B cell (primary cell): ENCODE data around the gene TMEM214. TPM values are rescaled to one million over a fixed set of nuclear protein-coding genes. Genes with fewer than 3 reads are reported as not detected.

Experiments used
- ATAC-seq: fragments of 200-7000 bp; cut with Tn5 transposase; one replicate; pipeline ENCODE4 v1.10.0; 2021; ENCODE audit warnings: low read depth, mild to moderate bottlenecking, moderate number of reproducible peaks, moderate library complexity
- CTCF ChIA-PET: fragments of 350-600 bp; sonication (Branson Sonifier 250); formaldehyde crosslinking; loops from one replicate; lab custom pipeline; 2021; ENCODE audit warnings: antibody characterized with exemption, inconsistent platforms; lab: Charles Lee
- POLR2A ChIA-PET: fragments of 350-600 bp; sonication (Branson Sonifier 250); formaldehyde crosslinking; loops from one replicate; lab custom pipeline; 2021; ENCODE audit warnings: antibody characterized with exemption; lab: Charles Lee
- DNase-seq: peaks from one replicate; pipeline ENCODE4 v3.0.0; 2013
- H2AFZ ChIP-seq: 2 replicates; pipeline ENCODE4 v1.6.1; 2012; ENCODE audit warnings: mild to moderate bottlenecking, low read depth, low read length; ENCODE audit not compliant: insufficient read depth, poor library complexity, severe bottlenecking
- H3K27ac ChIP-seq, 2 donors: 1 replicate in 1 of 2; 2 replicates in 1 of 2; pipeline ENCODE4 v1.5.1; 2012 to 2013; ENCODE audit warnings: low read length in 2 of 2, mild to moderate bottlenecking in 2 of 2, moderate library complexity in 1 of 2
- H3K27me3 ChIP-seq, 4 experiments: fragments of 200-600 bp in 1 of 4; sonication (generic) in 1 of 4; replicated peaks in 1 of 4; 1 replicate in 2 of 4; 2 replicates in 2 of 4; pipeline versions ENCODE4 v1.6.1 to v1.7.0; 2013 to 2016; ENCODE audit warnings: low read length in 3 of 4, mild to moderate bottlenecking in 2 of 4, mixed read lengths in 1 of 4, moderate library complexity in 1 of 4; ENCODE audit not compliant: insufficient read depth in 4 of 4, control insufficient read depth in 3 of 4; ENCODE audit errors: control extremely low read depth in 1 of 4
- H3K36me3 ChIP-seq, 2 experiments: replicated peaks in 1 of 2; 1 replicate in 1 of 2; 2 replicates in 1 of 2; pipeline versions ENCODE4 v1.6.1 to v1.7.1; 2013; ENCODE audit warnings: low read length in 1 of 2; ENCODE audit not compliant: insufficient read depth in 2 of 2, control insufficient read depth in 1 of 2; ENCODE audit errors: control extremely low read depth in 1 of 2, extremely low read depth in 1 of 2
- H3K4me1 ChIP-seq, 2 donors: fragments of 200-600 bp in 1 of 2; sonication (generic) in 1 of 2; 1 replicate in 1 of 2; 2 replicates in 1 of 2; pipeline versions ENCODE4 v1.5.1 to v1.6.1; 2013 to 2017; ENCODE audit warnings: low read length in 2 of 2; ENCODE audit not compliant: control insufficient read depth in 2 of 2, insufficient read depth in 2 of 2
- H3K4me2 ChIP-seq: replicated peaks from 2 replicates; pipeline ENCODE3; 2012; ENCODE audit warnings: mild to moderate bottlenecking, low read depth, low read length; ENCODE audit not compliant: poor library complexity, severe bottlenecking
- H3K4me3 ChIP-seq, 5 experiments: fragments of 200-600 bp in 1 of 5; sonication (generic) in 1 of 5; 1 replicate in 3 of 5; 2 replicates in 2 of 5; pipeline versions ENCODE4 v1.5.1 to v1.7.0; 2011 to 2016; ENCODE audit warnings: low read length in 4 of 5, mild to moderate bottlenecking in 4 of 5, low read depth in 2 of 5, control low read depth in 1 of 5, moderate library complexity in 1 of 5; ENCODE audit not compliant: insufficient read depth in 1 of 5; ENCODE audit errors: control extremely low read depth in 1 of 5, extremely low read depth in 1 of 5
- H3K79me2 ChIP-seq: fragments of 200-600 bp; sonication (generic); one replicate; pipeline ENCODE4 v1.6.0; 2016; ENCODE audit warnings: low read length; ENCODE audit not compliant: control insufficient read depth, insufficient read depth
- H3K9ac ChIP-seq: fragments of 200-600 bp; sonication (generic); 2 replicates; pipeline ENCODE4 v1.6.1; 2017; ENCODE audit warnings: mild to moderate bottlenecking, low read length, moderate library complexity
- H3K9me3 ChIP-seq, 3 donors: one replicate each; pipeline versions ENCODE4 v1.6.1 to v1.7.1; 2013; ENCODE audit warnings: low read length in 2 of 3; ENCODE audit not compliant: control insufficient read depth in 2 of 3, insufficient read depth in 1 of 3; ENCODE audit errors: control extremely low read depth in 1 of 3
- H4K20me1 ChIP-seq: 2 replicates; pipeline ENCODE4 v1.6.0; 2012; ENCODE audit warnings: mild to moderate bottlenecking, low read length; ENCODE audit not compliant: insufficient read depth, control insufficient read depth, poor library complexity, severe bottlenecking
- H3K27ac Mint-ChIP-seq: one replicate; pipeline ENCODE4 v1.8.0; 2021; ENCODE audit warnings: mixed read lengths
- H3K27me3 Mint-ChIP-seq: one replicate; pipeline ENCODE4 v1.8.0; 2021; ENCODE audit warnings: mixed read lengths
- H3K4me1 Mint-ChIP-seq: one replicate; pipeline ENCODE4 v1.8.0; 2021; ENCODE audit warnings: mixed read lengths
- H3K4me3 Mint-ChIP-seq: one replicate; pipeline ENCODE4 v1.8.0; 2021; ENCODE audit warnings: mixed read lengths
- H3K9me3 Mint-ChIP-seq: one replicate; pipeline ENCODE4 v1.8.0; 2022; ENCODE audit warnings: mixed read lengths; ENCODE audit not compliant: insufficient read depth
- EZH2 ChIP-seq: IDR thresholded peaks from 2 replicates; pipeline ENCODE4 v1.6.1; 2012; ENCODE audit warnings: borderline replicate concordance, low read depth, mild to moderate bottlenecking, moderate library complexity, low read length; ENCODE audit not compliant: insufficient read depth, poor library complexity, severe bottlenecking
- WGBS: methylation state at CpG from one replicate; pipeline ENCODE4 v1.1.5; 2013; ENCODE audit warnings: missing lambda C conversion rate; ENCODE audit not compliant: insufficient coverage; 5-methylcytosine and 5-hydroxymethylcytosine counted together
- intact Hi-C: fragments of 100-400 bp; cut with micrococcal nuclease; formaldehyde crosslinking; loops from one replicate; pipeline ENCODE4 v1.10.0; 2022
- polyA plus RNA-seq: library from polyadenylated mRNA; depleted of rRNA; stranded (reverse); fragments of >200 nt; gene quantifications from 2 replicates; pipeline ENCODE4 v1.2.3, GENCODE V29; 2012
- total RNA-seq, 2 donors: library from RNA; stranded (reverse); fragments of 120-200 nt in 1 of 2; gene quantifications; 1 replicate in 1 of 2; 2 replicates in 1 of 2; pipeline versions ENCODE4 v1.2.3 to v1.2.4, GENCODE V29; 2013 to 2022
- TF ChIP-seq, protein P1 (sequence below): fragments of 200-600 bp; IDR thresholded peaks from one replicate; pipeline ENCODE4 v1.8.0; 2022; ENCODE audit warnings: antibody characterized with exemption, mild to moderate bottlenecking

Gene TMEM214
- total and polyA plus RNA-seq, 2 donors (not counting 1 experiment from before 2014, with no cell fraction given), result 80.1 to 91.1 TPM

- H3K27me3 Mint-ChIP-seq, result peaks cover 30% of the 10 kb centered on the region
- H3K27ac ChIP-seq, result no peak overlapping the region
- intact Hi-C loops, result no loop called here
- CTCF ChIA-PET, result interaction anchor here (0.7 kb wide), 1 partner anchor 36 kb away, joined by 4 read pairs; no protein-coding TSS in a partner anchor
- no peaks in the 10 kb centered on the region for H3K4me1 ChIP-seq
- H3K9me3 ChIP-seq, result no peaks in the 10 kb centered on the region
- no peak overlapping the region for H3K4me2 ChIP-seq
- H3K79me2 ChIP-seq, result no peaks in the 10 kb centered on the region
- no peak for TF ChIP-seq EZH2
- TF ChIP-seq, protein P1, sequence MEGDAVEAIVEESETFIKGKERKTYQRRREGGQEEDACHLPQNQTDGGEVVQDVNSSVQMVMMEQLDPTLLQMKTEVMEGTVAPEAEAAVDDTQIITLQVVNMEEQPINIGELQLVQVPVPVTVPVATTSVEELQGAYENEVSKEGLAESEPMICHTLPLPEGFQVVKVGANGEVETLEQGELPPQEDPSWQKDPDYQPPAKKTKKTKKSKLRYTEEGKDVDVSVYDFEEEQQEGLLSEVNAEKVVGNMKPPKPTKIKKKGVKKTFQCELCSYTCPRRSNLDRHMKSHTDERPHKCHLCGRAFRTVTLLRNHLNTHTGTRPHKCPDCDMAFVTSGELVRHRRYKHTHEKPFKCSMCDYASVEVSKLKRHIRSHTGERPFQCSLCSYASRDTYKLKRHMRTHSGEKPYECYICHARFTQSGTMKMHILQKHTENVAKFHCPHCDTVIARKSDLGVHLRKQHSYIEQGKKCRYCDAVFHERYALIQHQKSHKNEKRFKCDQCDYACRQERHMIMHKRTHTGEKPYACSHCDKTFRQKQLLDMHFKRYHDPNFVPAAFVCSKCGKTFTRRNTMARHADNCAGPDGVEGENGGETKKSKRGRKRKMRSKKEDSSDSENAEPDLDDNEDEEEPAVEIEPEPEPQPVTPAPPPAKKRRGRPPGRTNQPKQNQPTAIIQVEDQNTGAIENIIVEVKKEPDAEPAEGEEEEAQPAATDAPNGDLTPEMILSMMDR, result no peak
- POLR2A ChIA-PET, result no interaction called here
- H3K4me1 Mint-ChIP-seq, result no peaks in the 10 kb centered on the region
- H4K20me1 ChIP-seq, result no peaks in the 10 kb centered on the region
- DNase-seq (no peak), ATAC-seq (no peak)
- H3K27me3 ChIP-seq, result no peaks in the 10 kb centered on the region
- no peak overlapping the region for H3K9ac ChIP-seq
- H3K27ac Mint-ChIP-seq, result no peak overlapping the region
- H3K36me3 ChIP-seq, result no peaks in the 10 kb centered on the region
- no peak overlapping the region for H2AFZ ChIP-seq
- WGBS, result no CpG with 5 or more reads among the region's 1 CpG
- no peak overlapping the region for H3K4me3 Mint-ChIP-seq
- no peaks in the 10 kb centered on the region for H3K9me3 Mint-ChIP-seq
- no peak overlapping the region for H3K4me3 ChIP-seq
Observed at GRCh38 chr2:26998323-26998722, 34.4 kb upstream of the TMEM214 start.

GRCh38 chr2:27000228-27000627 lies 32.5 kb upstream of the TMEM214 start:
- H2AFZ ChIP-seq, result no peak overlapping the region
- POLR2A ChIA-PET, result no interaction called here
- ATAC-seq, result no peak

More at GRCh38 chr2:27000228-27000627, 32.5 kb upstream of the TMEM214 start:
- Mint-ChIP-seq H3K4me1 (no peaks in the 10 kb centered on the region), H3K9me3 (no peaks in the 10 kb centered on the region), H3K27me3 (peaks cover 33% of the 10 kb centered on the region), H3K4me3 (no peak overlapping the region), H3K27ac (no peak overlapping the region)
- Histone ChIP-seq H3K4me3 (no peak overlapping the region), H3K36me3 (no peaks in the 10 kb centered on the region), H3K4me1 (no peaks in the 10 kb centered on the region), H3K79me2 (no peaks in the 10 kb centered on the region), H4K20me1 (no peaks in the 10 kb centered on the region), H3K27ac (no peak overlapping the region), H3K9me3 (no peaks in the 10 kb centered on the region), H3K4me2 (no peak overlapping the region), H3K27me3 (no peaks in the 10 kb centered on the region), H3K9ac (no peak overlapping the region)
- CTCF ChIA-PET, result no interaction called here
- WGBS, result 82% methylated on average over 3 of the region's 4 CpGs
- intact Hi-C loops, result no loop called here
- DNase-seq, result no peak
- TF ChIP-seq, protein P1, result no peak
- TF ChIP-seq EZH2, result no peak
